Panc1 (cell line): ENCODE results near the gene DIP2C. TPM values are rescaled to one million over a fixed set of nuclear protein-coding genes. Genes with fewer than 3 reads are reported as not detected.

Experiments
- ATAC-seq: fragments of 200-7000 bp; cut with Tn5 transposase; 2 replicates; pipeline ENCODE4 v1.9.1; 2020; ENCODE audit warnings: mild to moderate bottlenecking, moderate library complexity
- BruUV-seq: library from RNA; stranded (reverse); fragments of 400-500 nt; replicated peaks from 2 replicates; lab custom pipeline; 2021; lab: Mats Ljungman, UMichigan
- CTCF ChIA-PET: fragments of 300-600 bp; sonication (Branson Sonifier 250); formaldehyde crosslinking; loops from one replicate; lab custom pipeline; 2022; ENCODE audit warnings: antibody characterized with exemption; lab: Charles Lee
- POLR2A ChIA-PET: fragments of 300-600 bp; sonication (Branson Sonifier 250); formaldehyde crosslinking; loops from one replicate; lab custom pipeline; 2022; ENCODE audit warnings: antibody characterized with exemption; lab: Charles Lee
- DNase-seq: peaks from one replicate; pipeline ENCODE4 v3.0.0-alpha.2; 2010; ENCODE audit warnings: low read depth, low spot score
- H3K27ac ChIP-seq: 2 replicates; pipeline ENCODE4 v1.5.1; 2011; ENCODE audit warnings: mild to moderate bottlenecking, low read length, inconsistent platforms
- H3K27me3 ChIP-seq: fragments of 200-500 bp; sonication (Bioruptor generic); 2 replicates; pipeline ENCODE4 v1.6.0; 2014; ENCODE audit warnings: low read length, inconsistent platforms; ENCODE audit not compliant: control insufficient read depth, insufficient read depth
- H3K36me3 ChIP-seq: fragments of 200-500 bp; sonication (Bioruptor generic); 2 replicates; pipeline ENCODE4 v1.5.1; 2014; ENCODE audit warnings: inconsistent platforms, mild to moderate bottlenecking, low read length, moderate library complexity; ENCODE audit not compliant: control insufficient read depth, insufficient read depth
- H3K4me1 ChIP-seq: 2 replicates; pipeline ENCODE4 v1.5.1; 2011; ENCODE audit warnings: inconsistent platforms, mild to moderate bottlenecking, low read length, moderate library complexity; ENCODE audit not compliant: control insufficient read depth, insufficient read depth
- H3K4me3 ChIP-seq, 2 experiments: 2 replicates each; pipeline ENCODE4 v1.5.1; 2011 to 2012; ENCODE audit warnings: low read depth in 2 of 2, low read length in 2 of 2, mild to moderate bottlenecking in 2 of 2, inconsistent platforms in 1 of 2, moderate library complexity in 1 of 2
- H3K9me3 ChIP-seq: fragments of 200-500 bp; sonication (Bioruptor generic); 2 replicates; pipeline ENCODE4 v1.5.1; 2014; ENCODE audit warnings: low read depth, mild to moderate bottlenecking, inconsistent platforms, low read length, moderate library complexity; ENCODE audit not compliant: control insufficient read depth, insufficient read depth
- CTCF ChIP-seq: fragments of 450-650 bp; IDR thresholded peaks from 2 replicates; pipeline ENCODE4 v1.5.1; 2017; ENCODE audit warnings: mild to moderate bottlenecking
- POLR2AphosphoS5 ChIP-seq: IDR thresholded peaks from 2 replicates; pipeline ENCODE4 v1.6.1; 2012; ENCODE audit warnings: mild to moderate bottlenecking, low read depth, low read length, moderate library complexity
- REST ChIP-seq, 2 experiments: IDR thresholded peaks; 2 replicates each; pipeline ENCODE4 v1.6.1; 2011 to 2012; ENCODE audit warnings: low read depth in 2 of 2, control low read depth in 1 of 2, low read length in 1 of 2, mild to moderate bottlenecking in 1 of 2, moderate library complexity in 1 of 2; ENCODE audit not compliant: insufficient read depth in 1 of 2
- SIN3A ChIP-seq: IDR thresholded peaks from 2 replicates; pipeline ENCODE4 v1.6.1; 2012; ENCODE audit warnings: low read depth, mild to moderate bottlenecking, low read length, moderate library complexity, borderline replicate concordance; ENCODE audit not compliant: insufficient read depth
- TCF7L2 ChIP-seq: IDR thresholded peaks from 2 replicates; pipeline ENCODE4 v1.6.1; 2011; ENCODE audit warnings: mild to moderate bottlenecking, low read depth, low read length, inconsistent platforms
- in situ Hi-C: cut with HindIII; loops from 2 replicates; pipeline ENCODE4 v1.10.0; 2016; ENCODE audit warnings: low sequenced_read_pairs, low pct_unique_long_range_greater_than_20kb
- intact Hi-C: fragments of 100-400 bp; cut with micrococcal nuclease; formaldehyde crosslinking; loops from one replicate; pipeline ENCODE4 v1.10.0; 2022; ENCODE audit not compliant: unreplicated experiment
- total RNA-seq: library from RNA; stranded (reverse); gene quantifications from one replicate; pipeline ENCODE4 v1.2.1, GENCODE V29; 2021; ENCODE audit not compliant: unreplicated experiment

Gene DIP2C
- total RNA-seq, 1 experiment from 2014 or later, result 13.2 TPM

GRCh38 chr10:528173-529165 lies 161.0 kb downstream of the DIP2C start:
- no peaks in the 10 kb centered on the region; the same call in 1 of the 2 replicates for H3K4me1 ChIP-seq
- no peak for TF ChIP-seq REST (IDR thresholded peaks at IDR 0.05; ENCODE audit: insufficient read depth in 1 of 2, low read depth in 2 of 2, low read length in 1 of 2)
- H3K36me3 ChIP-seq, result no peaks in the 10 kb centered on the region
- ChIA-PET CTCF (interaction anchor here (1.2 kb wide), 1 partner anchor 16 kb away, joined by 9 read pairs; no protein-coding TSS in a partner anchor), POLR2A (no interaction called here)
- no peak overlapping the region for H3K4me3 ChIP-seq
- intact Hi-C loops, result no loop called here
- H3K27ac ChIP-seq, result no peak overlapping the region
- H3K9me3 ChIP-seq, result no peaks in the 10 kb centered on the region
- in situ Hi-C loops, result no loop called here
- DNase-seq (no peak), ATAC-seq (no peak)
- no TSS peak for BruUV-seq
- H3K27me3 ChIP-seq, result no peaks in the 10 kb centered on the region

- POLR2A ChIA-PET, result no interaction called here
- intact Hi-C loops, result no loop called here
- Histone ChIP-seq H3K9me3 (no peaks in the 10 kb centered on the region), H3K27ac (no peak overlapping the region), H3K27me3 (no peaks in the 10 kb centered on the region), H3K4me3 (no peak overlapping the region), H3K36me3 (no peaks in the 10 kb centered on the region), H3K4me1 (no peaks in the 10 kb centered on the region; the same call in 1 of the 2 replicates)
- CTCF ChIA-PET, result interaction anchor here (1.2 kb wide), 1 partner anchor 14 kb away, joined by 9 read pairs; no protein-coding TSS in a partner anchor
- in situ Hi-C loops, result no loop called here
- BruUV-seq, result no TSS peak
- no peak for ATAC-seq
- no peak for DNase-seq
- TF ChIP-seq CTCF (no peak), POLR2AphosphoS5 (no peak), SIN3A (no peak), TCF7L2 (no peak), REST (IDR thresholded peaks at IDR 0.05; ENCODE audit: insufficient read depth in 1 of 2, low read depth in 2 of 2, low read length in 1 of 2) (no peak)
Observed at GRCh38 chr10:527416-527815, 162.1 kb downstream of the DIP2C start.
